Measurements from ENCODE around the gene SH3BGRL2. TPM values are rescaled to one million over a fixed set of nuclear protein-coding genes. Genes with fewer than 3 reads are reported as not detected.
"Not testable (repeated sequence)": the region's sequence is repeated elsewhere in the genome, so short reads cannot be mapped to it uniquely, and the experiment has no call there.

SH3BGRL2 gene
- total RNA-seq, 6 experiments from 2014 or later: 0.14 to 0.43 (median 0.23) TPM

DNA sequence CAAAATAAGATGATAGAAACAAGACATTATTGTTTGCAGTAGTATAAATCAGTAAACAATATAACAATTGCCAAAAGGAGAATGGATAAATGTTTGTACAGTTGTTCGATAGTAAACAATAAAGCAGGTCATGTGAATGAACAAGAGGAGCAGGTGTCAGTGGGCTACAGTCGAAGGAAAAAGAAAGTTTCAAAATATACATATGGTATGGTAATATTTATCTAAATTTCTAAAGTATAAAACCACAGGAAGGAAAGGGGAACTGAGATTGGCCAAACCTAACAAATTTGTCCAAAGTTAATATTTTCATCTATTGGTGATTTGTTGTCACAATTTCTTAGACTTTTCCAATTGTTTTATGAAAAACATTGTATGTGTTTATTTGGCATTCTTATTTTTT lies 110.9 kb downstream of the SH3BGRL2 start:
- TF ChIP-seq, protein P1, sequence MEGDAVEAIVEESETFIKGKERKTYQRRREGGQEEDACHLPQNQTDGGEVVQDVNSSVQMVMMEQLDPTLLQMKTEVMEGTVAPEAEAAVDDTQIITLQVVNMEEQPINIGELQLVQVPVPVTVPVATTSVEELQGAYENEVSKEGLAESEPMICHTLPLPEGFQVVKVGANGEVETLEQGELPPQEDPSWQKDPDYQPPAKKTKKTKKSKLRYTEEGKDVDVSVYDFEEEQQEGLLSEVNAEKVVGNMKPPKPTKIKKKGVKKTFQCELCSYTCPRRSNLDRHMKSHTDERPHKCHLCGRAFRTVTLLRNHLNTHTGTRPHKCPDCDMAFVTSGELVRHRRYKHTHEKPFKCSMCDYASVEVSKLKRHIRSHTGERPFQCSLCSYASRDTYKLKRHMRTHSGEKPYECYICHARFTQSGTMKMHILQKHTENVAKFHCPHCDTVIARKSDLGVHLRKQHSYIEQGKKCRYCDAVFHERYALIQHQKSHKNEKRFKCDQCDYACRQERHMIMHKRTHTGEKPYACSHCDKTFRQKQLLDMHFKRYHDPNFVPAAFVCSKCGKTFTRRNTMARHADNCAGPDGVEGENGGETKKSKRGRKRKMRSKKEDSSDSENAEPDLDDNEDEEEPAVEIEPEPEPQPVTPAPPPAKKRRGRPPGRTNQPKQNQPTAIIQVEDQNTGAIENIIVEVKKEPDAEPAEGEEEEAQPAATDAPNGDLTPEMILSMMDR (IDR thresholded peaks at IDR 0.05): no peak
- no peaks in the 10 kb centered on the region; the same call in 1 of the 2 replicates for H3K27me3 Mint-ChIP-seq (ENCODE audit: insufficient read depth)
- no peak for DNase-seq
- peaks cover 11% of the 10 kb centered on the region; the same call in 1 of the 2 replicates for H3K9me3 Mint-ChIP-seq
- no peak overlapping the region for H3K4me3 Mint-ChIP-seq
- no peak overlapping the region for H3K27ac Mint-ChIP-seq
- H3K36me3 Mint-ChIP-seq (ENCODE audit: low read depth): no peaks in the 10 kb centered on the region
- H3K4me1 Mint-ChIP-seq (ENCODE audit: low read depth): no peaks in the 10 kb centered on the region

DNA sequence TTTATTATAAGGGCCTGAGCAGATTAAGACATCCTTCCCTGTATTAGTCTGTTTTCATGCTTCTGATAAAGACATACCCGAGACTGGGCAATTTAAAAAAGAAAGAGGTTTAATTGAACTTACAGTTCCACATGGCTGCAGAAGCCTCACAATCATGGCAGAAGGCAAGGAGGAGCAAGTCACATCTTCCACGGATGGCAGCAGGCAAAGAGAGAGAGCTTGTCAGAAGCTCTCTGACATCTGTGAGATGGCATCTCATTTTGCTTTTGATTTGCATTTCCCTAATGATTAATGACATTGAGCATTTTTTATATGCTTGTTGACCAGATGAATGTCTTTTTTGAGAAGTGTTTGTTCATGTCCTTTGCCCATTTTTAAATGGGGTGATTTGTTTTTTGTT lies 114.2 kb downstream of the SH3BGRL2 start:
- H3K27ac Mint-ChIP-seq; H3K4me1 Mint-ChIP-seq (ENCODE audit: low read depth); H3K36me3 Mint-ChIP-seq (ENCODE audit: low read depth); H3K27me3 Mint-ChIP-seq (ENCODE audit: insufficient read depth); H3K4me3 Mint-ChIP-seq; DNase-seq: not testable (repeated sequence)
- peaks cover 11% of the 10 kb centered on the region; the same call in 1 of the 2 replicates for H3K9me3 Mint-ChIP-seq

DNA sequence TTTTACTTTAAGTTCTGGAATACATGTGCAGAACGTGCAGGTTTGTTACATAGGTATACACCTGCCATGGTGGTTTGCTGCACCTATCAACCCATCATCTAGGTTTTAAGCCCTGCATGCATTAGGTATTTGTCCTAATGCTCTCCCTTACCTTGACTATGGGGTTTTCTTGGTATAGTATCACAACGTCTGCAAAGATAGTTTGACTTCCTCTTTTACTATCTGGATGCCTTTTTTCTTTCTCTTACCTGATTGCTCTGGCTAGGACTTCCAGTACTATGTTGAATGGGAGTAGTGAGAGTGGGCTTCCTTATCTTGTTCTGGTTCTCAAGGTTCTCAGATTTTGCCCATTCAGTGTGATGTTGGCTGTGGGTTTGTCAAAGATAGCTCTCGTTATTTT lies 115.2 kb downstream of the SH3BGRL2 start:
- H3K27me3 Mint-ChIP-seq (ENCODE audit: insufficient read depth); H3K27ac Mint-ChIP-seq; H3K4me1 Mint-ChIP-seq (ENCODE audit: low read depth); H3K4me3 Mint-ChIP-seq; H3K36me3 Mint-ChIP-seq (ENCODE audit: low read depth); DNase-seq: not testable (repeated sequence)
- H3K9me3 Mint-ChIP-seq: peaks cover 11% of the 10 kb centered on the region; the same call in 1 of the 2 replicates

DNA sequence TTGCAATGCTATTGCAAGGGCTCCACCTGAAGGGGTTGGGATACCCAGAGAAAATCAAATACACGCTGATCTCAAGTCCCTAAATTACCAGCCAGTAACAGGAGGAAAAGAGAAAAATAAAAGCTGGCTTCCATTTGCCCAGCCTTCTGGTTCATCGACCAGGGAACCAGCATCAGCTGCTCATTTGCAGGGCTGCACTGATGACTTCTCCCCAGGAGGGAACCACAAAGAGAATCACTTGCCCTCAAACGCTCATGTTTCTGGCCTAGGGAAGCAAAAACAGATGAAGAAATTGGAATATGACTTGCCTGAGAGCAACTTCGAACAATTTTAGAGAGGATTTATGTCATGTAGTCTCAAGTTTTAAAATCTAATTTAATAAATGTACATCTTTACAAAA lies 119.7 kb downstream of the SH3BGRL2 start:
- H3K9me3 Mint-ChIP-seq: peaks cover 4% of the 10 kb centered on the region; the same call in 1 of the 2 replicates
- H3K4me1 Mint-ChIP-seq (ENCODE audit: low read depth): 0 out of 2 replicates have a peak, but pooled peaks cover 3% of the 10 kb centered on the region
- TF ChIP-seq, protein P1 (IDR thresholded peaks at IDR 0.05): no peak
- no peak for DNase-seq
- H3K36me3 Mint-ChIP-seq (ENCODE audit: low read depth): no peaks in the 10 kb centered on the region
- no peak overlapping the region for H3K27ac Mint-ChIP-seq
- no peak overlapping the region for H3K4me3 Mint-ChIP-seq
- H3K27me3 Mint-ChIP-seq (ENCODE audit: insufficient read depth): no peaks in the 10 kb centered on the region; the same call in 1 of the 2 replicates

Other genes starting within 250 kb of the SH3BGRL2 start
- 1 to 10 TPM; 2.9 to 3.8 (median 3.3) TPM for gene LCA5, start 93.9 kb upstream of the SH3BGRL2 start, total RNA-seq (2021; fragmentation: NEBNext Ultra II Directional; extraction: Animal tissue kit (Norgen Biotek cat#: 25700))